Measurements from ENCODE around the gene NWD2.

The NWD2 gene

DNA sequence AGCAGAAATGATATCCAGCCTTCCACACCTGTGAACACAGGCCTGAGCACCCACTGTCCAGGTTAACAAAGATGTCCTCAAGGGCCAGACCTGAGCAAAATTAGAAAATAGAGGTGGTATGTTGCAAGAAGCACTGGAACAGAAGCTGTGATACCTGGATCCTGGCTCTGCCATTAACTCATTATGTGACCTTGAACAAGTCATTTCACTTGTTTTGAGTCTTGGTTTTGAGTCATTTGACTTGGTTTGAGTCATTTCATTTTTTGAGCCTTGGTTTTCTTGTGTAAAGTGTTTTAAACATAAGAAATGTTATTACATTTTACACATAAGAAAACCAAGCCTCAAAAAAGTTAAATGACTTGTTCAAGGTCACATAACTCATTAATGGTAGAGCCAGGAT lies 2.9 kb upstream of the NWD2 start:
- DNase-seq (ENCODE audit: low read depth in 1 of 2, low spot score in 1 of 2) = no peak
- TF ChIP-seq POLR2AphosphoS5 (IDR thresholded peaks at IDR 0.05; ENCODE audit: low read depth) (no peak), SPI1 (IDR thresholded peaks at IDR 0.05; ENCODE audit: borderline replicate concordance, low read depth) (no peak), GABPA (IDR thresholded peaks at IDR 0.05; ENCODE audit: low read depth) (no peak), CTCF (IDR thresholded peaks at IDR 0.05; ENCODE audit: insufficient read depth, low read length) (no peak)
- TF ChIP-seq, protein P1, sequence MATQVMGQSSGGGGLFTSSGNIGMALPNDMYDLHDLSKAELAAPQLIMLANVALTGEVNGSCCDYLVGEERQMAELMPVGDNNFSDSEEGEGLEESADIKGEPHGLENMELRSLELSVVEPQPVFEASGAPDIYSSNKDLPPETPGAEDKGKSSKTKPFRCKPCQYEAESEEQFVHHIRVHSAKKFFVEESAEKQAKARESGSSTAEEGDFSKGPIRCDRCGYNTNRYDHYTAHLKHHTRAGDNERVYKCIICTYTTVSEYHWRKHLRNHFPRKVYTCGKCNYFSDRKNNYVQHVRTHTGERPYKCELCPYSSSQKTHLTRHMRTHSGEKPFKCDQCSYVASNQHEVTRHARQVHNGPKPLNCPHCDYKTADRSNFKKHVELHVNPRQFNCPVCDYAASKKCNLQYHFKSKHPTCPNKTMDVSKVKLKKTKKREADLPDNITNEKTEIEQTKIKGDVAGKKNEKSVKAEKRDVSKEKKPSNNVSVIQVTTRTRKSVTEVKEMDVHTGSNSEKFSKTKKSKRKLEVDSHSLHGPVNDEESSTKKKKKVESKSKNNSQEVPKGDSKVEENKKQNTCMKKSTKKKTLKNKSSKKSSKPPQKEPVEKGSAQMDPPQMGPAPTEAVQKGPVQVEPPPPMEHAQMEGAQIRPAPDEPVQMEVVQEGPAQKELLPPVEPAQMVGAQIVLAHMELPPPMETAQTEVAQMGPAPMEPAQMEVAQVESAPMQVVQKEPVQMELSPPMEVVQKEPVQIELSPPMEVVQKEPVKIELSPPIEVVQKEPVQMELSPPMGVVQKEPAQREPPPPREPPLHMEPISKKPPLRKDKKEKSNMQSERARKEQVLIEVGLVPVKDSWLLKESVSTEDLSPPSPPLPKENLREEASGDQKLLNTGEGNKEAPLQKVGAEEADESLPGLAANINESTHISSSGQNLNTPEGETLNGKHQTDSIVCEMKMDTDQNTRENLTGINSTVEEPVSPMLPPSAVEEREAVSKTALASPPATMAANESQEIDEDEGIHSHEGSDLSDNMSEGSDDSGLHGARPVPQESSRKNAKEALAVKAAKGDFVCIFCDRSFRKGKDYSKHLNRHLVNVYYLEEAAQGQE (IDR thresholded peaks at IDR 0.05; ENCODE audit: insufficient replicate concordance, low read depth) = no peak
- H3K27me3 ChIP-seq (ENCODE audit: insufficient read depth, poor library complexity, severe bottlenecking) = peaks cover 37% of the 10 kb centered on the region

GRCh38 chr4:37243051-37243450 lies 1.5 kb upstream of the NWD2 start:
- DNase-seq (ENCODE audit: low read depth in 1 of 2, low spot score in 1 of 2) = no peak
- Histone ChIP-seq H3K27ac (replicated peaks) (no peak overlapping the region), H3K4me3 (replicated peaks; ENCODE audit: insufficient read depth, low read length) (no peak overlapping the region), H3K27me3 (ENCODE audit: insufficient read depth, poor library complexity, severe bottlenecking) (peaks cover 35% of the 10 kb centered on the region)
- TF ChIP-seq CTCF (IDR thresholded peaks at IDR 0.05; ENCODE audit: insufficient read depth, low read length) (no peak), GABPA (IDR thresholded peaks at IDR 0.05; ENCODE audit: low read depth) (no peak), SPI1 (IDR thresholded peaks at IDR 0.05; ENCODE audit: borderline replicate concordance, low read depth) (no peak), POLR2AphosphoS5 (IDR thresholded peaks at IDR 0.05; ENCODE audit: low read depth) (no peak)
- TF ChIP-seq, protein P1 (IDR thresholded peaks at IDR 0.05; ENCODE audit: insufficient replicate concordance, low read depth) = no peak

More for the DNA sequence above, 2.9 kb upstream of the NWD2 start:
- no peak overlapping the region for H3K4me3 ChIP-seq (replicated peaks; ENCODE audit: insufficient read depth, low read length)
- H3K27ac ChIP-seq (replicated peaks) = no peak overlapping the region

DNA sequence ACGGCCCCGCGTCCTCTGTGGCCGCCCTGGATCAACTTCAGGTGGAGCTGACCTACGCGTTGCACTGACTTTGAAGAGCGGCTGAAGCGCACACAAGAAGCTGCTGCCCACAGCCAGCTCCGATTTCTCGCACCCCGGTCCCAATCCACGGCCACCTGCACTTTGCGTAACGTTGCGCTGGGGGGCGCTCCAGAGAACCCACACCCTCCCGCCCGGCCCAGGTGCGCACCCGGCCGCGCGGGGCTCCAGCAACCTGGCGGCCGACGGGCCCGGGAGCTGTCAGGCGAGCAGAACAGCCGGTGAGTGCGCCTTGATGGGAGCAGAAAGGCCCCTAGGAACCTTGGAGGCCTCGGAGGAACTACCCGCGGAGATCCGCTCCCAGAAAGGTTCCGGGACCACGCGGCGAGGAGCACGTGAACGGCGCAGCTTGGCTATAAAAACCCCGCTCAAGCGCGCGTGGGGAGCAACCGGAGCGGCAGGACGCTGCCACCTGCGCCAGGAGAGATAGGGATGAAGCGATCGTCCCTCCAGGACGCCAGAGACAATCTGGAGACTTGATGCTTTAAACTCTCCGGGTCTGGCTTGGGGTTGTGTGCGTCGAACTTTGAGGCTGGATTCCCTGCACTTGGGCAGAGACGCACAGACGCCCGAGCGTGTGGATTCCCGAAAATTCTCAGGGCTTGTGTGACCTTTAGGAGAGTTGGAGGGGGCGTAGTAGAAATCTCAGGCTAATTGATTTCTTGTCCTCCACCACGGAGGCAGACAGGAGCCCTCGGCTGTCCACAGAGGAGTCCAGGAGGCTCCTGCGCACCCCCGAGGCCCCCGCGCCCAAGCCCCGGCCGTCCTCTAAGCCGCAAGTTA lies 591 bp upstream of the NWD2 start:
- Histone ChIP-seq H3K27me3 (ENCODE audit: insufficient read depth, poor library complexity, severe bottlenecking) (peaks cover 35% of the 10 kb centered on the region), H3K27ac (replicated peaks) (no peak overlapping the region), H3K4me3 (replicated peaks; ENCODE audit: insufficient read depth, low read length) (no peak overlapping the region)
- TF ChIP-seq, protein P1 (IDR thresholded peaks at IDR 0.05; ENCODE audit: insufficient replicate concordance, low read depth) = no peak
- TF ChIP-seq GABPA (IDR thresholded peaks at IDR 0.05; ENCODE audit: low read depth) (no peak), CTCF (IDR thresholded peaks at IDR 0.05; ENCODE audit: insufficient read depth, low read length) (no peak), POLR2AphosphoS5 (IDR thresholded peaks at IDR 0.05; ENCODE audit: low read depth) (no peak), SPI1 (IDR thresholded peaks at IDR 0.05; ENCODE audit: borderline replicate concordance, low read depth) (no peak)
- no peak for DNase-seq (ENCODE audit: low read depth in 1 of 2, low spot score in 1 of 2)
